Measurements from ENCODE around the gene ATP2C2.
"Not testable (repeated sequence)": the region's sequence is repeated elsewhere in the genome, so short reads cannot be mapped to it uniquely, and the experiment has no call there.

ATP2C2 gene

DNA sequence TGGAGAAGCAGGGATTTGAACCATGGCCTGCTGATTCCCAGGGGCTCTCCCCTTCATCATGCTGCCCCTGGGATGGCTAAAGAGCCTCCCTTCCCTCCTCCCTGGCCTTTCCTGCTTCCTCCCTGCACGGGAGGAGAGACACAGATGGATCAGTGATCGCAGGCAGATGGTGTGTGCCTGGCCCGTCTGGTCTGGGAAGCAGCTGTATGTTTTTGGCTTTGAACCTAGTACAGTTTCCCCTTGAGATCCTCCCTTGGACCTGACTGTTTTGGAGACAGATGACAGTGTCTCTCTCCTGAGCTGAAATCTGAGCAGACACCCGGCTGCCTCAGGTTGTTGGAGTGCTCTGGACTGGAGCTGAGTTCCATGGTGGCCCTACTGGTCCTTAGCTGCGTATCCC lies 29.0 kb upstream of the ATP2C2 start:
- DNase-seq (ENCODE audit: extremely low spot score), result no peak
- ChIA-PET CTCF (no interaction called here), POLR2A (no interaction called here)
- TF ChIP-seq SUZ12 (IDR thresholded peaks at IDR 0.05) (no peak), TARDBP (IDR thresholded peaks at IDR 0.05) (no peak), ELF4 (IDR thresholded peaks at IDR 0.05) (no peak), L3MBTL2 (conservative IDR thresholded peaks at IDR 0.05) (no peak), SP1 (IDR thresholded peaks at IDR 0.05) (no peak), FOXM1 (IDR thresholded peaks at IDR 0.05; ENCODE audit: borderline replicate concordance) (no peak), LEF1 (IDR thresholded peaks at IDR 0.05; ENCODE audit: borderline replicate concordance) (no peak), FOXA1 (IDR thresholded peaks at IDR 0.05) (no peak), FOXK2 (IDR thresholded peaks at IDR 0.05) (no peak), ARNT (IDR thresholded peaks at IDR 0.05) (no peak), NFRKB (IDR thresholded peaks at IDR 0.05) (no peak), BHLHE40 (IDR thresholded peaks at IDR 0.05; ENCODE audit: borderline replicate concordance) (no peak), CTBP1 (IDR thresholded peaks at IDR 0.05; ENCODE audit: borderline replicate concordance) (no peak), ZNF384 (IDR thresholded peaks at IDR 0.05) (no peak), HDGF (IDR thresholded peaks at IDR 0.05; ENCODE audit: borderline replicate concordance) (no peak)
- TF ChIP-seq, protein P1, sequence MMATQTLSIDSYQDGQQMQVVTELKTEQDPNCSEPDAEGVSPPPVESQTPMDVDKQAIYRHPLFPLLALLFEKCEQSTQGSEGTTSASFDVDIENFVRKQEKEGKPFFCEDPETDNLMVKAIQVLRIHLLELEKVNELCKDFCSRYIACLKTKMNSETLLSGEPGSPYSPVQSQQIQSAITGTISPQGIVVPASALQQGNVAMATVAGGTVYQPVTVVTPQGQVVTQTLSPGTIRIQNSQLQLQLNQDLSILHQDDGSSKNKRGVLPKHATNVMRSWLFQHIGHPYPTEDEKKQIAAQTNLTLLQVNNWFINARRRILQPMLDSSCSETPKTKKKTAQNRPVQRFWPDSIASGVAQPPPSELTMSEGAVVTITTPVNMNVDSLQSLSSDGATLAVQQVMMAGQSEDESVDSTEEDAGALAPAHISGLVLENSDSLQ (IDR thresholded peaks at IDR 0.05), result no peak

DNA sequence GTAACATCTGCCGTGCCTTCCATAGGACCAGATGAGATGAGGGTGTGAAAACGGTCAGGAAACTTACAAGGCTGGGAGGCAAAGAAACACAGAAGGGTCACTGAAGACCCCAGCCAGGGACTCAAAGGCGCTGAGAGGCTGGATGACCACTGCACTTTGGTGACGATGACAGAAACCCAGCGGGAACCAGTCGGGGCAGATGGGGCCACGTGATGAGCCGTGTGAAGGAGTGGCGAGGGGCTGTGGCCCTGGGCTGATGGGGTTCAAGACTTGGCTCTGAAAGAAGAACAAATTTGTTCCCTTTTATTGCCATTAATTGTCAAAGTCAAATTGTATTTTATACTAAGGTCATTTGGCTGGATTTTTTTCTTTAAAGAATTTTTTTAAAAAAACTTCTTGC lies 28.6 kb upstream of the ATP2C2 start:
- CTCF ChIA-PET, result no interaction called here
- DNase-seq (ENCODE audit: extremely low spot score), result no peak
- POLR2A ChIA-PET, result no interaction called here
- TF ChIP-seq FOXM1 (IDR thresholded peaks at IDR 0.05; ENCODE audit: borderline replicate concordance) (no peak), LEF1 (IDR thresholded peaks at IDR 0.05; ENCODE audit: borderline replicate concordance) (no peak), ARNT (IDR thresholded peaks at IDR 0.05) (no peak), ZNF384 (IDR thresholded peaks at IDR 0.05) (no peak), FOXA1 (IDR thresholded peaks at IDR 0.05) (no peak), TARDBP (IDR thresholded peaks at IDR 0.05) (no peak), FOXK2 (IDR thresholded peaks at IDR 0.05) (no peak), BHLHE40 (IDR thresholded peaks at IDR 0.05; ENCODE audit: borderline replicate concordance) (no peak), L3MBTL2 (conservative IDR thresholded peaks at IDR 0.05) (no peak), NFRKB (IDR thresholded peaks at IDR 0.05) (no peak), SUZ12 (IDR thresholded peaks at IDR 0.05) (no peak), SP1 (IDR thresholded peaks at IDR 0.05) (no peak), CTBP1 (IDR thresholded peaks at IDR 0.05; ENCODE audit: borderline replicate concordance) (no peak), HDGF (IDR thresholded peaks at IDR 0.05; ENCODE audit: borderline replicate concordance) (no peak), ELF4 (IDR thresholded peaks at IDR 0.05) (no peak)
- TF ChIP-seq, protein P1 (IDR thresholded peaks at IDR 0.05), result no peak

GRCh38 chr16:84340325-84341040 lies 27.9 kb upstream of the ATP2C2 start:
- POLR2A ChIA-PET, result no interaction called here
- no peak for TF ChIP-seq CTBP1 (IDR thresholded peaks at IDR 0.05; ENCODE audit: borderline replicate concordance)
- TF ChIP-seq BHLHE40 (IDR thresholded peaks at IDR 0.05; ENCODE audit: borderline replicate concordance), result no peak
- no peak for TF ChIP-seq NFRKB (IDR thresholded peaks at IDR 0.05)
- no peak for TF ChIP-seq FOXM1 (IDR thresholded peaks at IDR 0.05; ENCODE audit: borderline replicate concordance)
- no peak for TF ChIP-seq HDGF (IDR thresholded peaks at IDR 0.05; ENCODE audit: borderline replicate concordance)
- no peak for TF ChIP-seq LEF1 (IDR thresholded peaks at IDR 0.05; ENCODE audit: borderline replicate concordance)
- TF ChIP-seq SP1 (IDR thresholded peaks at IDR 0.05), result no peak
- TF ChIP-seq TARDBP (IDR thresholded peaks at IDR 0.05), result no peak
- TF ChIP-seq ELF4 (IDR thresholded peaks at IDR 0.05), result no peak
- TF ChIP-seq SUZ12 (IDR thresholded peaks at IDR 0.05), result no peak
- no peak for TF ChIP-seq FOXK2 (IDR thresholded peaks at IDR 0.05)
- no peak for TF ChIP-seq FOXA1 (IDR thresholded peaks at IDR 0.05)
- TF ChIP-seq L3MBTL2 (conservative IDR thresholded peaks at IDR 0.05), result no peak
- TF ChIP-seq, protein P1 (IDR thresholded peaks at IDR 0.05), result no peak
- no peak for TF ChIP-seq ZNF384 (IDR thresholded peaks at IDR 0.05)
- no peak for TF ChIP-seq ARNT (IDR thresholded peaks at IDR 0.05)
- no peak for DNase-seq (ENCODE audit: extremely low spot score)
- CTCF ChIA-PET, result no interaction called here

GRCh38 chr16:84341528-84342295 lies 26.6 kb upstream of the ATP2C2 start:
- no peak for TF ChIP-seq FOXA1 (IDR thresholded peaks at IDR 0.05)
- TF ChIP-seq L3MBTL2 (conservative IDR thresholded peaks at IDR 0.05), result no peak
- no peak for TF ChIP-seq SP1 (IDR thresholded peaks at IDR 0.05)
- no peak for TF ChIP-seq ARNT (IDR thresholded peaks at IDR 0.05)
- no peak for TF ChIP-seq BHLHE40 (IDR thresholded peaks at IDR 0.05; ENCODE audit: borderline replicate concordance)
- no peak for TF ChIP-seq CTBP1 (IDR thresholded peaks at IDR 0.05; ENCODE audit: borderline replicate concordance)
- no peak for TF ChIP-seq NFRKB (IDR thresholded peaks at IDR 0.05)
- POLR2A ChIA-PET, result no interaction called here
- no peak for DNase-seq (ENCODE audit: extremely low spot score)
- CTCF ChIA-PET, result no interaction called here

DNA sequence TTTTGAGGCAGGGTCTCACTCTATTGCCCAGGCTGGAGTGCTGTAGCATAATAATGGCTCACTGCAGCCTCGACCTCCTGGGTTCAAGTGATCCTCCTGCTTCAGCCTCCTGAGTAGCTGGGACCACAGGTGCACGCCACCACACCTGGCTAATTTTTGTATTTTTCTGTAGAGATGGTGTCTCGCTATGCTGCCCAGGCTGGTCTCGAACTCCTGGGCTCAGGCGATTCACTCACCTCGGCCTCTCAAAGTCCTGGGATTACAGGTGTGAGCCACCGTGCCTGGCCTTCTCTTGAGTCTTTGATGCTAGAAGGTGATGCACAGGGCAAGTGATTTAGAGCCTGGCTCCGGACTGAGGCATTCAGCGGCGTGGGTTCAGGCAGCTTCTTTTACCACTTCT lies 24.5 kb upstream of the ATP2C2 start:
- CTCF ChIA-PET; POLR2A ChIA-PET; DNase-seq (ENCODE audit: extremely low spot score): not testable (repeated sequence)

GRCh38 chr16:84344781-84345180 lies 23.6 kb upstream of the ATP2C2 start:
- ChIA-PET POLR2A (no interaction called here), CTCF (no interaction called here)
- no peak for DNase-seq (ENCODE audit: extremely low spot score)
- TF ChIP-seq SUZ12 (IDR thresholded peaks at IDR 0.05), result no peak
- TF ChIP-seq BHLHE40 (IDR thresholded peaks at IDR 0.05; ENCODE audit: borderline replicate concordance), result no peak
- no peak for TF ChIP-seq LEF1 (IDR thresholded peaks at IDR 0.05; ENCODE audit: borderline replicate concordance)
- TF ChIP-seq TARDBP (IDR thresholded peaks at IDR 0.05), result no peak
- TF ChIP-seq, protein P1 (IDR thresholded peaks at IDR 0.05), result no peak
- no peak for TF ChIP-seq FOXM1 (IDR thresholded peaks at IDR 0.05; ENCODE audit: borderline replicate concordance)
- no peak for TF ChIP-seq FOXK2 (IDR thresholded peaks at IDR 0.05)
- TF ChIP-seq L3MBTL2 (conservative IDR thresholded peaks at IDR 0.05), result no peak
- TF ChIP-seq HDGF (IDR thresholded peaks at IDR 0.05; ENCODE audit: borderline replicate concordance), result no peak
- TF ChIP-seq ELF4 (IDR thresholded peaks at IDR 0.05), result no peak
- no peak for TF ChIP-seq FOXA1 (IDR thresholded peaks at IDR 0.05)
- no peak for TF ChIP-seq NFRKB (IDR thresholded peaks at IDR 0.05)
- TF ChIP-seq SP1 (IDR thresholded peaks at IDR 0.05), result no peak
- no peak for TF ChIP-seq ZNF384 (IDR thresholded peaks at IDR 0.05)
